Caco-2 (cell line): ENCODE results near the gene SLITRK1. TPM values are rescaled to one million over a fixed set of nuclear protein-coding genes. Genes with fewer than 3 reads are reported as not detected.

ENCODE experiments used
- BruUV-seq: library from RNA; stranded (reverse); fragments of 400-500 nt; replicated peaks from 2 replicates; lab custom pipeline; 2021; lab: Mats Ljungman, UMichigan
- CTCF ChIA-PET: fragments of 300-600 bp; sonication (Branson Sonifier 250); formaldehyde crosslinking; loops from one replicate; lab custom pipeline; 2022; ENCODE audit warnings: antibody characterized with exemption; lab: Charles Lee
- POLR2A ChIA-PET: fragments of 300-600 bp; sonication (Branson Sonifier 250); formaldehyde crosslinking; loops from one replicate; lab custom pipeline; 2022; ENCODE audit warnings: antibody characterized with exemption; lab: Charles Lee
- DNase-seq, 2 experiments: peaks; one replicate each; pipeline versions ENCODE4 v3.0.0 to v3.0.0-alpha.2; 2020 to 2022
- H3K27me3 ChIP-seq: replicated peaks from 2 replicates; pipeline ENCODE4 v1.6.0; 2011; ENCODE audit warnings: low read length; ENCODE audit not compliant: control insufficient read depth, insufficient read depth
- H3K36me3 ChIP-seq: 2 replicates; pipeline ENCODE4 v1.5.1; 2011; ENCODE audit warnings: low read length; ENCODE audit not compliant: control insufficient read depth, insufficient read depth
- H3K4me1 ChIP-seq: fragments of 250-450 bp; sonication (Bioruptor Pico); 2 replicates; pipeline ENCODE4 v1.5.1; 2020; ENCODE audit warnings: mild to moderate bottlenecking
- H3K4me3 ChIP-seq: 2 replicates; pipeline ENCODE4 v1.5.1; 2011; ENCODE audit warnings: low read depth, mild to moderate bottlenecking, control low read depth, low read length
- H3K9me3 ChIP-seq: fragments of 250-450 bp; sonication (Bioruptor Pico); 2 replicates; pipeline ENCODE4 v1.5.1; 2020; ENCODE audit warnings: mild to moderate bottlenecking, moderate library complexity
- H3K27ac Mint-ChIP-seq: one replicate; pipeline ENCODE4 v1.8.0; 2022; ENCODE audit warnings: mixed read lengths; ENCODE audit not compliant: unreplicated experiment
- H3K27me3 Mint-ChIP-seq: one replicate; pipeline ENCODE4 v1.8.0; 2022; ENCODE audit warnings: mixed read lengths; ENCODE audit not compliant: insufficient read depth, unreplicated experiment
- H3K36me3 Mint-ChIP-seq: one replicate; pipeline ENCODE4 v1.8.0; 2022; ENCODE audit warnings: mild to moderate bottlenecking, mixed read lengths; ENCODE audit not compliant: insufficient read depth, unreplicated experiment
- H3K4me1 Mint-ChIP-seq: one replicate; pipeline ENCODE4 v1.8.0; 2022; ENCODE audit warnings: low read depth, mixed read lengths; ENCODE audit not compliant: unreplicated experiment
- H3K4me3 Mint-ChIP-seq: one replicate; pipeline ENCODE4 v1.8.0; 2022; ENCODE audit warnings: mild to moderate bottlenecking, moderate library complexity, mixed read lengths; ENCODE audit not compliant: unreplicated experiment
- H3K9me3 Mint-ChIP-seq: one replicate; pipeline ENCODE4 v1.8.0; 2022; ENCODE audit warnings: mixed read lengths; ENCODE audit not compliant: unreplicated experiment
- CTCF ChIP-seq, 2 experiments: fragments of 200-600 bp in 1 of 2; IDR thresholded peaks; 1 replicate in 1 of 2; 2 replicates in 1 of 2; pipeline versions ENCODE4 v1.5.1 to v1.8.0; 2011 to 2022; ENCODE audit warnings: antibody characterized with exemption in 1 of 2, control low read depth in 1 of 2, inconsistent platforms in 1 of 2, low read depth in 1 of 2, low read length in 1 of 2, mild to moderate bottlenecking in 1 of 2, moderate library complexity in 1 of 2; ENCODE audit not compliant: insufficient read depth in 1 of 2, severe bottlenecking in 1 of 2, unreplicated experiment in 1 of 2
- intact Hi-C: fragments of 100-400 bp; cut with micrococcal nuclease; formaldehyde crosslinking; loops from one replicate; pipeline ENCODE4 v1.10.0; 2022; ENCODE audit not compliant: unreplicated experiment
- total RNA-seq: library from RNA; stranded (reverse); gene quantifications from 2 replicates; pipeline ENCODE4 v1.2.3, GENCODE V29; 2022

Gene SLITRK1
- total RNA-seq, 1 experiment from 2014 or later, result not detected

GRCh38 chr13:83829810-83830209, 52.5 kb downstream of the SLITRK1 start:
- H3K27me3 Mint-ChIP-seq, result peaks cover 7% of the 10 kb centered on the region
- intact Hi-C loops, result no loop called here
- CTCF ChIA-PET, result no interaction called here
- H3K4me3 Mint-ChIP-seq, result no peak overlapping the region
- no peaks in the 10 kb centered on the region for H3K4me1 Mint-ChIP-seq
- POLR2A ChIA-PET, result no interaction called here
- H3K36me3 ChIP-seq, result no peaks in the 10 kb centered on the region
- no peaks in the 10 kb centered on the region for H3K9me3 ChIP-seq
- no peak overlapping the region for H3K4me3 ChIP-seq
- no peaks in the 10 kb centered on the region for H3K9me3 Mint-ChIP-seq
- H3K27ac Mint-ChIP-seq, result no peak overlapping the region
- no peak for TF ChIP-seq CTCF (IDR thresholded peaks at IDR 0.05; ENCODE audit: insufficient read depth in 1 of 2, low read depth in 1 of 2, low read length in 1 of 2, severe bottlenecking in 1 of 2, unreplicated experiment in 1 of 2)
- no peaks in the 10 kb centered on the region for H3K36me3 Mint-ChIP-seq
- BruUV-seq, result no TSS peak
- no peaks in the 10 kb centered on the region for H3K4me1 ChIP-seq
- DNase-seq, result no peak
- H3K27me3 ChIP-seq, result no peaks in the 10 kb centered on the region

- Histone ChIP-seq H3K4me3 (no peak overlapping the region), H3K4me1 (no peaks in the 10 kb centered on the region), H3K36me3 (no peaks in the 10 kb centered on the region), H3K27me3 (no peaks in the 10 kb centered on the region), H3K9me3 (no peaks in the 10 kb centered on the region)
- peaks cover 5% of the 10 kb centered on the region for H3K27me3 Mint-ChIP-seq
- H3K4me1 Mint-ChIP-seq, result no peaks in the 10 kb centered on the region
- CTCF ChIA-PET, result no interaction called here
- intact Hi-C loops, result no loop called here
- no peak for DNase-seq
- BruUV-seq, result no TSS peak
- POLR2A ChIA-PET, result no interaction called here
- no peak for TF ChIP-seq CTCF (IDR thresholded peaks at IDR 0.05; ENCODE audit: insufficient read depth in 1 of 2, low read depth in 1 of 2, low read length in 1 of 2, severe bottlenecking in 1 of 2, unreplicated experiment in 1 of 2)
- H3K9me3 Mint-ChIP-seq, result no peaks in the 10 kb centered on the region
- H3K4me3 Mint-ChIP-seq, result no peak overlapping the region
- H3K27ac Mint-ChIP-seq, result no peak overlapping the region
- no peaks in the 10 kb centered on the region for H3K36me3 Mint-ChIP-seq
These were observed 54.9 kb downstream of the SLITRK1 start for GRCh38 chr13:83827338-83827737.
